Skin of body (tissue), 2 donors: ENCODE measurements around the gene FBXL16. TPM values are rescaled to one million over a fixed set of nuclear protein-coding genes. Genes with fewer than 3 reads are reported as not detected.

Experiments
- DNase-seq: peaks from one replicate; lab custom pipeline; 2025; lab: John Stamatoyannopoulos, UW
- total RNA-seq: library from RNA; depleted of rRNA; stranded (reverse); fragments of >200 nt; gene quantifications from one replicate; pipeline ENCODE4 v1.2.3, GENCODE V29; 2014

The FBXL16 gene
- total RNA-seq, 1 donor from 2014 or later = 0.30 TPM

GRCh38 chr16:734981-735881, 29.6 kb upstream of the FBXL16 start:
- no peak for DNase-seq

GRCh38 chr16:734208-734980, 28.8 kb upstream of the FBXL16 start:
- no peak for DNase-seq

DNA sequence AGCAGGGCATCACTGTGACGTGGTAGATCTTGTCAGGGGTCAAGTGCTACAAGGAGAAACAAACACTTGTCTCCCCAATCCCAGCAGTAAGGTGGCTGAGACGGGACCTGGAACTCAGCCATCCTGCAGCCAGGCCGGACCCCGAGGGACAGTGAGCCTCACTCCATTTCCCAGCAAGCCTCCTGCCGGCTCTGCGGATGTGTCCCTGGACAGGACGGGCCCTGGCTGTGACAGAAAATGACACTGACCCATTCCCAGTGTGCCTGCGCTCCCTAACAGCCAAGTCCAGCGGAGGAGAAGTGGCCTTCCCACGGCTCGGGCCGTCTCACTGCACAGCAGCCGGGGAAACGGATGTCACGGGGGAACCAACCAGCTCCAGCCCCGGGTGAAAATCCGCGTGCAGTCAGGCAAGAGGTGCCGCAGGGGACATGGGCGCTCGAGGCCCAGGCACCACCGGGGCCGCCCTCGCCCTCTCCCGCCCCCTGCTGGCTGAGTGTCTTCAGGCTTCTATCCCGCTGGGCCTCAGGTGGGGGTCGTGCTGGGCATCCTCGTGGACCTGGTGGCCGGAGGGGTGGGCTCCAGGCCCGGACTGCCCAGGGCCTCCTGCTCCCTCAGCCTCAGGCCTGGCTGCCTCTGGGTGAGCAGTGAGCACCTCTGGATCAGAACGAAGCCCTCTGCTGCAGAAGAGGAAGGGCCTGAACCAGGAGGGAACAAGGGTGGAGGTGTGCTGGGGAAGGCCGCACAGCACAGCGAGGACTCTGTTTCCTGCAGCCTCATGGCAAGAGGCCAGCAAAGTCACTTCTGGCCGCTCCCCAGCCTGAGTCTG, 28.0 kb upstream of the FBXL16 start:
- DNase-seq = no peak

DNA sequence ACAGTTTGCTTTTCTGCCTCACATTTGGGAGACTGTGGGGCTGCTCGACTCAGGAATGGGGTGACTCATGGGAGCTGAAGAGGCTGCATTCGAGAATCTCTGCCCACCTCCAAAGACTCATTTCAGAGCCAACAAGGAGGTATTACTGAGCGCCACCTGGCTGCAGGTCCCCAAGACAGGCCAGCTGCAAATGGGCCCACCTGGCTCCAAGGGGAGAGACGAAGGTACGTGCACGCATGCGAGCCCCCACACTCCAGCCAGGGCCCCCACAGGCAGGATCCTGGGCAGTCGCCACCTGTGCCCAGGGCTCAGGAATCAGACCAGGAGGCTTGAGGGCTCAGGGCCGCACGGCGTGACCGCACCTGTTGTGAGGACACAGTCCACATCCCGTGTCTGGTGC, 27.3 kb upstream of the FBXL16 start:
- DNase-seq = no peak

DNA sequence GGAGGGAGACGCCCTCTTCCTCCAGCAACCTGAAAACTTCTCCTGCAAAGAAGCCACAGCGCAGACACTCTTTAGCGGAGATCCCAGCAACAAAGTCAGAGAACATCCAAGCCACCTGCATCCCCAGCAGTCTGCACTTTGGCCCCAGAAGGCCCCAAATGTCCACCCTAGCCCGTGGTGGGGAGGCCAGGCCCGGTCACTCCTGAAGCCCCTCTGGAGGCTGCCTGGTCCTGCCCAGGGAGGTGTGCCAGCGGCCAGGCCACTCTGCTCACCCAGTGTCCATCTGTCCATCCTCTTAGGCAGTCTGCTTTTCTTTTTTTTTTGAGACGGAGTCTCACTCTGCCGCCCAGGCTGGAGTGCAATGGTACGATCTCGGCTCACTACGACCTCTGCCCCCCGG, 26.7 kb upstream of the FBXL16 start:
- DNase-seq = no peak

- no peak for DNase-seq
These were observed 25.3 kb upstream of the FBXL16 start for GRCh38 chr16:730666-731509.

- DNase-seq = no peak
These were observed 24.4 kb upstream of the FBXL16 start for GRCh38 chr16:729768-730665.

DNA sequence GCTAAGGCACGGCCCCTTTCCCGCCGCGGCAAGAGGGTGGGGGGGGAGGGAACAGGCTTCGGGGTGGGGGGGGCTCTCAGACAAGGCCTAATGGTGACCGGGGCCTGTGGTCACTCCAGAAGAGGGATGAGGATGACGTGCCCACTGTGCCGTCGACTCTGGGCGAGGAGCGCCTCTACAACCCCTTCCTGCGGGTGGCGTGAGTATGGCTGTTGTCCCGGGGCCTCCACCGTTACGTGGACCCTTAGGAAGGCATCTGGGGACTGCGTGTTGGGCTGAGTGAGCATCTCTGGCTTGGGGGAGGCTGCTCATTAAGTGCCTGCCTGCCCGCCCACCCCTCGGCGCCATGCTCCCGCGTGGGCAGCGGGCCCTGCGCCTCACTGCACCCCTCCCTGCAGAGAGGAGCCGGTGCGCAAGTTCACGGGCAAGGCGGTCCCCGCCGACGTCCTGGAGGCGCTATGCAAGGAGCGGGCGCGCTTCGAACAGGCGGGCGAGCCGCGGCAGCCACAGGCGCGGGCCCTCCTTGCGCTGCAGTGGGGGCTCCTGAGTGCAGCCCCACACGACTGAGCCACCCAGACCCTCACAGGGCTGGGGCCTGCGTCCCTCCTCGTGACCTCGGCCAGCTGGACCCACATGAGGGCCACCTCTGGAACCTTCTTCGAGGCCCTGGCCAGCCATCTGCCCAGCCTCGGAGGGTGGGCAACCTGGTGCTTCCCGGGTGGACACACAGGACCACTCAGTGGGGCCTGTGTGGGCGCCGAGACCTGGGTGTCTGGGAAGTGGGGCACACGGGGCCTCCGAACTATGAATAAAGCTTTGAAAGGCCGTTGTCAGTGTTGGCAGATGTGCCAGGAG, 23.5 kb upstream of the FBXL16 start:
- DNase-seq = no peak

DNA sequence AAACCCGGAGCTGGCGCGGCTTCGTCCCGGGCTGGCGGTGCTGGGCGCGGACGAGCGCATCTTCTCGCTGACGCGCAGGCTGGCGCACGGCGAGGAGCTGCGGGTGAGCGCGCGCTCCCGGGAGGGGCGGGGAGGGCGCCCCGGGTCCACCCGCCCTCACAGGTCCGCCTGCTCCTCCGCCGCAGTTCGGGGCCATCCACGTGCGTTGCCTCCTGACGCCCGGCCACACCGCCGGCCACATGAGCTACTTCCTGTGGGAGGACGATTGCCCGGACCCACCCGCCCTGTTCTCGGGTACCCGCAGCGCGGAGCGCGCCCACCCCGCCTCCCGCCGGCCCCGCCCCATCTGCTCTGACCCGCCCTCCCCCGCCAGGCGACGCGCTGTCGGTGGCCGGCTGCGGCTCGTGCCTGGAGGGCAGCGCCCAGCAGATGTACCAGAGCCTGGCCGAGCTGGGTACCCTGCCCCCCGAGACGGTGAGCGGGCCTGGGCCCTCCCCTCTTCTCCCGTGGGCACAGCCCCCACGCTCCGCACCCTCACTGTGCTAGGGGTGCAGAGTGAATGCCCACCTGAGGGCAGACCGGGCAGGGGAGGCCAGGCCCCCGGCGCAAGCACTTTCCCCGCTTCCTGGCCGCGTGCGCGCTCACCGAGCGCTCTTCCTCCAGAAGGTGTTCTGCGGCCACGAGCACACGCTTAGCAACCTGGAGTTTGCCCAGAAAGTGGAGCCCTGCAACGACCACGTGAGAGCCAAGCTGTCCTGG, 22.7 kb upstream of the FBXL16 start:
- DNase-seq = no peak

- no peak for DNase-seq
These were observed 21.8 kb upstream of the FBXL16 start for GRCh38 chr16:727291-727977.

- DNase-seq = no peak
These were observed 21.1 kb upstream of the FBXL16 start, which contains the start of the genes CCDC78 and HAGHL for GRCh38 chr16:726438-727290. TSS of gene CCDC78 (minus strand) at chr16:726443. CDS start at chr16:726367, 76 bp downstream. TSS of gene HAGHL (plus strand) at chr16:727106. CDS start at chr16:727510, 404 bp downstream.

DNA sequence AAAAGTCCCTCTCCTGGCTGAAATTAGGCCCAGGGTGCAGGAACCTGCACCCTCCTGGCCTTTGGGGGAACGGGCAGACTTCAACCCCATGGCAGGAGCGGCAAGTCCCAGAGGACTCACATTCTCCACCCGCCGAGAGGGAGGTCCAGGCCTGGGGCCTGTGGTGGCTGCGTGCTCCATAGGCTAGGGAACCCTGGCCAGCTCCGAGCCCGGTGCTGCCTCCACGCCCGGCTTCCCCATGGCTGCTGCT, 20.5 kb upstream of the FBXL16 start:
- no peak for DNase-seq

DNA sequence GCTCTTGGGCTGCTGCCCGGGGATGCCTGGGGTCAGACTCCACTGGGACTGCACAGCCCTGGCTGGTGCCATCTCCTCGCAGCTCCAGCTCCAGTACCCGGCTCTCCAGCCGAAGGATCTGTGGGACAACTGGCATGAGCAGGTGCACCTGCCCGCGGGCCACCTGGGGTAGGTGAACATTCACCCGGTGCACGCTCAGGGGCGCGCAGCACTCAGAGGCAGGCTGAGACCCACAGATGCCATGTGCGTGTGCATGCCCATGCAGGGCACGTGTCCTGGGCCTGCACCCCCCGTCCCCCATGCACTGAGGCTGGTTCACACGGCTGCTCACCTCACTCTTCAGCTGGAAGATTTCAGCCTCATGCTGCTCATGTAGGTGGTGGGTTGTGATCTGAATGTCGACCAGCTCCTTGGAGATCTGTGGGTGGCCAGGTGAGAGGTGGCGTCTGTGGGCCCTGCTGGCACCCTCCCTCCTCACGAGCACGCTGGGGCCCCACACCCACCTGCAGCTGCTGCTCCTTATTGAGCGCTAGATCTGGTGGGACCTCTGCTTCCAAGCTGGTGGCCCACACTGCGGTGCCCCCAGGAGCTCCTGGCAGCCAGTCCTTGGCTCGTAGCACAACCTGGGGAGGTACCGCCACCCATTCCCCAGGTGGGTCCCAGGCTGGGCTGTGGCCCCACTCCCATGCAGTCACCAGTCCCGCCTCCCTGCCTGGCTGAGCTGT, 20.0 kb upstream of the FBXL16 start:
- DNase-seq = no peak

- DNase-seq = no peak
These were observed 19.4 kb upstream of the FBXL16 start for GRCh38 chr16:725041-725376.

GRCh38 chr16:724188-725040, 18.8 kb upstream of the FBXL16 start:
- DNase-seq = no peak
